Endodermal cell (in vitro differentiated cells): ENCODE measurements around the gene POU2AF2. TPM values are rescaled to one million over a fixed set of nuclear protein-coding genes. Genes with fewer than 3 reads are reported as not detected.
A peak's percentile ranks its signal among the peaks of the same experiment; 100 is the strongest.
"Not testable (repeated sequence)": the region's sequence is repeated elsewhere in the genome, so short reads cannot be mapped to it uniquely, and the experiment has no call there.

ENCODE experiments used
- DNase-seq: peaks from one replicate; pipeline ENCODE4 v3.0.0-alpha.2; 2017
- H3K27ac ChIP-seq: 2 replicates; pipeline ENCODE4 v1.5.1; 2013; ENCODE audit warnings: mild to moderate bottlenecking, low read depth, low read length, moderate library complexity
- H3K27me3 ChIP-seq: 2 replicates; pipeline ENCODE4 v1.6.1; 2013; ENCODE audit warnings: mild to moderate bottlenecking, low read length, moderate library complexity; ENCODE audit not compliant: insufficient read depth, control insufficient read depth, poor library complexity, severe bottlenecking
- H3K36me3 ChIP-seq: 2 replicates; pipeline ENCODE4 v1.7.0; 2013; ENCODE audit warnings: mild to moderate bottlenecking, low read length, moderate library complexity; ENCODE audit not compliant: control insufficient read depth, insufficient read depth
- H3K4me1 ChIP-seq: one replicate; pipeline ENCODE4 v1.7.0; 2013; ENCODE audit warnings: low read length; ENCODE audit not compliant: control insufficient read depth, insufficient read depth
- H3K4me3 ChIP-seq: 2 replicates; pipeline ENCODE4 v1.5.1; 2013; ENCODE audit warnings: mild to moderate bottlenecking, low read length, moderate library complexity
- H3K9ac ChIP-seq: 2 replicates; pipeline ENCODE4 v1.6.1; 2013; ENCODE audit warnings: mild to moderate bottlenecking, low read length, moderate library complexity; ENCODE audit not compliant: poor library complexity, severe bottlenecking; ENCODE audit errors: extremely low read depth
- H3K9me3 ChIP-seq: 2 replicates; pipeline ENCODE4 v1.6.1; 2013; ENCODE audit warnings: mild to moderate bottlenecking, low read length, moderate library complexity; ENCODE audit not compliant: control insufficient read depth
- H3K27ac Mint-ChIP-seq: 2 replicates; pipeline ENCODE4 v1.8.0; 2020; ENCODE audit warnings: mixed read lengths
- H3K27me3 Mint-ChIP-seq: 2 replicates; pipeline ENCODE4 v1.8.0; 2021; ENCODE audit warnings: mild to moderate bottlenecking, mixed read lengths; ENCODE audit not compliant: insufficient read depth
- H3K36me3 Mint-ChIP-seq: 2 replicates; pipeline ENCODE4 v1.8.0; 2020; ENCODE audit warnings: low read depth, mixed read lengths
- H3K4me1 Mint-ChIP-seq: 2 replicates; pipeline ENCODE4 v1.8.0; 2020; ENCODE audit warnings: mixed read lengths
- H3K4me3 Mint-ChIP-seq: 2 replicates; pipeline ENCODE4 v1.8.0; 2020; ENCODE audit warnings: mild to moderate bottlenecking, moderate library complexity, mixed read lengths
- H3K9me3 Mint-ChIP-seq: 2 replicates; pipeline ENCODE4 v1.8.0; 2020; ENCODE audit warnings: mild to moderate bottlenecking, mixed read lengths
- WGBS, 2 experiments: methylation state at CpG; one replicate each; pipeline versions ENCODE4 v1.1.5 to v1.1.7; 2013; ENCODE audit warnings: missing lambda C conversion rate in 2 of 2, mixed read lengths in 1 of 2; ENCODE audit not compliant: insufficient coverage in 1 of 2, insufficient read length in 1 of 2; 5-methylcytosine and 5-hydroxymethylcytosine counted together
- total RNA-seq, 2 donors: library from RNA; stranded (reverse); fragmentation: NEBNext Ultra II Directional in 1 of 2; extraction: Animal tissue kit (Norgen Biotek cat#: 25700) in 1 of 2; gene quantifications; 2 replicates in 1 of 2; 3 replicates in 1 of 2; pipeline ENCODE4 v1.2.1, GENCODE V29; 2021
- TF ChIP-seq, protein P1 (sequence below): fragments of 200-600 bp; sonication (generic); conservative IDR thresholded peaks from 2 replicates; pipeline ENCODE4 v1.5.0; 2021; ENCODE audit warnings: antibody characterized with exemption, mild to moderate bottlenecking

The POU2AF2 gene
- total RNA-seq, 2 donors from 2014 or later: not detected

DNA sequence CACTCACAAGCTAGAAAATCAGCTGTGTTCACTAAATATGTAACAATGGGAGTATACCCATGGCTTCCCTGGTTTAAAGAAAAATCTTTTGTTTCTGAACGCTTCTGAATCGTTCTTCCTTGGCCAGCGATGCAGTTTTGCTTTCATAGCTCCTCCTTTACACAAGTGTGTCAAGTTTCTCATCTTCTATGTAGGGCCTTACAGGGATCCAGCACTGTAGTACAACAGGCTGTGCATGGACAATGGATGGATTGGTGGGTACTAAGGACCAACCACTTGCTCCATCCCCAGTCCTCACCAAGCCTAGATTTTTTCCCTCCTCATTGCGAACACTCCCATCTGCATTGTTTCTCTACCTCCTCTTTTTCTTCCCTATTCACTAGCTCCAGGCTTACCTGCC is 24.3 kb upstream of the POU2AF2 start:
- Mint-ChIP-seq H3K9me3 (peaks cover 28% of the 10 kb centered on the region), H3K4me1 (no peaks in the 10 kb centered on the region), H3K27me3 (peaks cover 15% of the 10 kb centered on the region), H3K36me3 (no peaks in the 10 kb centered on the region), H3K4me3 (peak overlapping the region; percentile 40), H3K27ac (no peak overlapping the region)
- Histone ChIP-seq H3K27me3 (no peaks in the 10 kb centered on the region), H3K4me3 (no peak overlapping the region), H3K9me3 (peaks cover 15% of the 10 kb centered on the region), H3K27ac (no peak overlapping the region), H3K9ac (no peak overlapping the region), H3K4me1 (no peaks in the 10 kb centered on the region), H3K36me3 (no peaks in the 10 kb centered on the region)
- no peak for DNase-seq
- WGBS, 2 experiments: 89 to 92% methylated on average over 4 of the region's 4 CpGs
- TF ChIP-seq, protein P1, sequence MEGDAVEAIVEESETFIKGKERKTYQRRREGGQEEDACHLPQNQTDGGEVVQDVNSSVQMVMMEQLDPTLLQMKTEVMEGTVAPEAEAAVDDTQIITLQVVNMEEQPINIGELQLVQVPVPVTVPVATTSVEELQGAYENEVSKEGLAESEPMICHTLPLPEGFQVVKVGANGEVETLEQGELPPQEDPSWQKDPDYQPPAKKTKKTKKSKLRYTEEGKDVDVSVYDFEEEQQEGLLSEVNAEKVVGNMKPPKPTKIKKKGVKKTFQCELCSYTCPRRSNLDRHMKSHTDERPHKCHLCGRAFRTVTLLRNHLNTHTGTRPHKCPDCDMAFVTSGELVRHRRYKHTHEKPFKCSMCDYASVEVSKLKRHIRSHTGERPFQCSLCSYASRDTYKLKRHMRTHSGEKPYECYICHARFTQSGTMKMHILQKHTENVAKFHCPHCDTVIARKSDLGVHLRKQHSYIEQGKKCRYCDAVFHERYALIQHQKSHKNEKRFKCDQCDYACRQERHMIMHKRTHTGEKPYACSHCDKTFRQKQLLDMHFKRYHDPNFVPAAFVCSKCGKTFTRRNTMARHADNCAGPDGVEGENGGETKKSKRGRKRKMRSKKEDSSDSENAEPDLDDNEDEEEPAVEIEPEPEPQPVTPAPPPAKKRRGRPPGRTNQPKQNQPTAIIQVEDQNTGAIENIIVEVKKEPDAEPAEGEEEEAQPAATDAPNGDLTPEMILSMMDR: no peak

DNA sequence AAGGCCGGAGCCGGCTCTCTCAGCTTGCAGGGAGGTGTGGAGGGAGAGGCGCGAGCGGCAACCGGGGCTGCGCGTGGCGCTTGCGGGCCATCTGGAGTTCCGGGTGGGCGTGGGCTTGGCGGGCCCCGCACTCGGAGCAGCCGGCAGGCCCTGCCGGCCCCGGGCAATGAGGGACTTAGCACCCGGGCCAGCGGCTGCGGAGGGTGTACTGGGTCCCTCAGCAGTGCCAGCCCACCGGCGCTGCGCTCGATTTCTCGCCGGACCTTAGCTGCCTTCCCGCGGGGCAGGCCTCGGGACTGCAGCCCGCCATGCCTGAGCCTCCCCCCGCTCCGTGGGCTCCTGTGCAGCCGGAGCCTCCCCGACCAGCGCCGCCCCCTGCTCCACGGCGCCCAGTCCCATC is 23.6 kb upstream of the POU2AF2 start:
- H3K27me3 ChIP-seq, H3K4me1 ChIP-seq, H3K9ac ChIP-seq, DNase-seq, H3K4me1 Mint-ChIP-seq, H3K27ac ChIP-seq, H3K36me3 Mint-ChIP-seq, H3K27ac Mint-ChIP-seq, H3K36me3 ChIP-seq, H3K4me3 ChIP-seq: not testable (repeated sequence)
- peaks cover 15% of the 10 kb centered on the region for H3K27me3 Mint-ChIP-seq
- H3K4me3 Mint-ChIP-seq: peak overlapping the region; percentile 40
- WGBS, 2 experiments: 94 to 100% methylated on average over 3 to 39 of the region's 39 CpGs
- peaks cover 15% of the 10 kb centered on the region for H3K9me3 ChIP-seq
- H3K9me3 Mint-ChIP-seq: peaks cover 27% of the 10 kb centered on the region

DNA sequence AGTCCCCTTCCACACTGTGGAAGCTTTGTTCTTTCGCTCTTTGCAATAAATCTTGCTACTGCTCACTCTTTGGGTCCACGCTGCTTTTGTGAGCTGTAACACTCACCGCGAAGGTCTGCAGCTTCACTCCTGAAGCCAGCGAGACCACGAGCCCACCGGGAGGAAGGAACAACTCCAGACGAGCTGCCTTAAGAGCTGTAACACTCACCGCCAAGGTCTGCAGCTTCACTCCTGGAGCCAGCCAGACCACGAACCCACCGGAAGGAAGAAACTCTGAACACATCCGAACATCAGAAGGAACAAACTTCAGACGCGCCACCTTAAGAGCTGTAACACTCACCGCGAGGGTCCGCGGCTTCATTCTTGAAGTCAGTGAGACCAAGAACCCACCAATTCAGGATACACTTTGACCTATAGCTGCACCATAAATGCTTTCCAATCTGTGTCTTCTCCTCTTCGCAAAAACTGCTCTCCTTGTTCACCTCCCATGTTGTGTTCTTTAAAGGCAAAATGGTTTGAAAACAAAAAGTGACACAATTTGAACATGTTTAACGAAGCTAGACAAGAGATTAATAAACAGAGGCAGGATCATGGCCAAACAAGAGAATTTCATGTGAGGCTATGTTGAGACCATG is 22.6 kb upstream of the POU2AF2 start:
- not testable (repeated sequence) for H3K36me3 ChIP-seq, H3K27ac Mint-ChIP-seq, H3K4me3 ChIP-seq, H3K27me3 ChIP-seq, H3K9ac ChIP-seq, H3K4me1 Mint-ChIP-seq, H3K4me3 Mint-ChIP-seq, H3K4me1 ChIP-seq, H3K27ac ChIP-seq, DNase-seq, H3K36me3 Mint-ChIP-seq
- H3K9me3 ChIP-seq: peaks cover 18% of the 10 kb centered on the region
- Mint-ChIP-seq H3K27me3 (peaks cover 15% of the 10 kb centered on the region), H3K9me3 (peaks cover 27% of the 10 kb centered on the region)
- 94 to 97% methylated on average over 17 to 20 of the region's 20 CpGs for WGBS, 2 experiments

DNA sequence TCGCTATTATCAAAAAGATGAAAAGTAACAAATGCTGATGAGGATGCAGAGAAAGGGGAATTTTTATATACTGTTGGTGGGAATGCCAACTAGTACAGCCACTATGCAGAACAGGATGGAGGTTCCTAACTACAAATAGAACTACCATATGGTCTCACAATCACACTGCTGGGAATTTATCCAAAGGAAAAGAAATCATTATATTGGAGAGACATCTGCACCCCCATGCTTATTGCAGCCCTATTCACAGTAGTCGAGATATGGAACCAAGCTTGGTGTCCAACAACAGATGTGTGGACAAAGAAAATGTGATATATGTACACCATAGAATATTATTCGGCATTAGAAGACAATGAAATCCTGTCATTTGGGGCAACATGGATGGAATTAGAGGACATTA is 19.6 kb upstream of the POU2AF2 start:
- Histone ChIP-seq H3K9ac (no peak overlapping the region), H3K4me1 (no peaks in the 10 kb centered on the region), H3K4me3 (no peak overlapping the region), H3K36me3 (no peaks in the 10 kb centered on the region), H3K9me3 (peaks cover 27% of the 10 kb centered on the region), H3K27ac (no peak overlapping the region), H3K27me3 (peaks cover under 1% of the 10 kb centered on the region)
- no peak overlapping the region for H3K27ac Mint-ChIP-seq
- peaks cover 15% of the 10 kb centered on the region for H3K27me3 Mint-ChIP-seq
- WGBS, 2 experiments: 82% methylated on average over 3 of the region's 3 CpGs; no CpG with 5 or more reads in 1 of the 2 experiments
- DNase-seq: no peak
- no peaks in the 10 kb centered on the region for H3K36me3 Mint-ChIP-seq
- no peak overlapping the region for H3K4me3 Mint-ChIP-seq
- TF ChIP-seq, protein P1: no peak
- peaks cover 26% of the 10 kb centered on the region for H3K9me3 Mint-ChIP-seq
- H3K4me1 Mint-ChIP-seq: no peaks in the 10 kb centered on the region
